ENCODE measurements around the gene RHD.
"Not testable (repeated sequence)": the region's sequence is repeated elsewhere in the genome, so short reads cannot be mapped to it uniquely, and the experiment has no call there.

Gene RHD

DNA sequence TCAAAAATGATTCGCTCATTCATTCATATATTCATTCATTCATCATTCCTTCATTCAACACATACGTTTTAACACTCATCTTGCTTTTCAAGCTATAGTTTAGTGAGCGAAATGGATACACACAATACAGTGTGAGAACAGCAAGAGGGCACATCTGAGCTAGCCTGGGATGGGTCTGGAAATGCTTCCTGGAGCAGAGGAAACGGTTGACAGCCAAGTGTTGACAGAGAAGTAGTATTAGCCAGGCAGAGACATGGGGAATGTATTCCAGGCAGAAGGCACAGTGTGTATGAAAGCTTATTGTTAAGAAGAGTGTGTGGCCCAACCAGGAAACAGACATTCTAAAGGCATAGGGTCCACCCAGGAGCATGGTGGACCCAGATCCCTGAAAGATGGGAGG is 32.6 kb downstream of the RHD start:
- not testable (repeated sequence) for DNase-seq (ENCODE audit: low read depth in 2 of 2, low spot score in 1 of 2)

DNA sequence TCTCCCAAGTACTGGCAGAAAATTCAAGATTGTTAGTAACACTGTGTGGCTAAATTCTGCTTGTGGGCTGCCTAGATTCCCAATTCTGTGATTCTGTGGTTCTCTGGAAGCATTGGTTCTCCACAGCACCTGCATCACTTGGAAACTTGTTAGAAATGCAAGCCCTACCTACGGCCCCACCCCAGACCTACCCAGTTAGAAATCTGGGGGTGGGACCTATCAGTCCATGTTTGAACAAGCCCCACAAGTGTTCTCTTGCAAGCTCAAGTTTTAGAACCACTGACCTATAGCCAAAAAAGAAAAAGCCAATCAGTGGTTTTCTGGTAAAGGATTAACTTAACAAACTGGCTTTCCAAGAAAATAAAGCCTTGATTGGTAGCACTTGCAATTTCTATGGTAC is 35.9 kb downstream of the RHD start:
- DNase-seq (ENCODE audit: low read depth in 2 of 2, low spot score in 1 of 2) = not testable (repeated sequence)

DNA sequence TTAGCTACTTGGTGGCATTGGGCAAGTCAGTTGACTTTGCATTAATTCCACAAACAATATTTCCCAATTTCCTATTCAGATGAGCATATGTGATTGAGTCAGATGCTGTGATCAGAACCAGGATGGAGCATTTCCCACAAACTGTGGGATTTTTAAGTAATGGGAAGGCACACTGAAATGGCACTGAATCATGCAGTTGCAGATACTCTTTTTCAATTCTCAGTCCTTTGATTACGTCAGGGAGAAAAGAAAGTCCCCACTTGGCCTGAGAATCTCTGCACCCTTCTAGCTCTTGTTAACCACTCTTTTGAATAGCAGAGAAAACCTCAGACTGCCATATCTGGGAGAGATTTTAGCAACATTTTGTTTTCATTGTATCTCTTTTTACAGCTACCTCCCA is 36.8 kb downstream of the RHD start:
- DNase-seq (ENCODE audit: low read depth in 2 of 2, low spot score in 1 of 2) = not testable (repeated sequence)

DNA sequence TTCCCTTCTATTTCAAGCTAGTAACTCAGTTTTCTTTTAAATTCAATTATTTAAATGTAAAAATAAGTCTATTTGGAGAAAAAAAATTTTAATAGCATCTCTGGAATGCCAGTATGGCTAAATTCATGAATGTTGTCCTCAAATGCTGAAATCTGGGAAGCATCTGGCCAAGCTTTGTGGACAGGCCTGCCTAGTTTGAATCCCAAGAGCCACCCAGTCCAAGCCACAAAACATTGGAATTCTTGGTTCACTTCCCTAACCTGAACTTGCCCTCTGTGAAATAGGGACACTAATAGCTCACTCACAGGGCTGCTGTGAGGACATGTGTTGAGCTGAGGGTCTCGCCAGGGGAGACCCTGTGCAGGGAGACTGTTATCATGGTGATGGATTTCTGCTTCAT is 37.2 kb downstream of the RHD start:
- not testable (repeated sequence) for DNase-seq (ENCODE audit: low read depth in 2 of 2, low spot score in 1 of 2)

DNA sequence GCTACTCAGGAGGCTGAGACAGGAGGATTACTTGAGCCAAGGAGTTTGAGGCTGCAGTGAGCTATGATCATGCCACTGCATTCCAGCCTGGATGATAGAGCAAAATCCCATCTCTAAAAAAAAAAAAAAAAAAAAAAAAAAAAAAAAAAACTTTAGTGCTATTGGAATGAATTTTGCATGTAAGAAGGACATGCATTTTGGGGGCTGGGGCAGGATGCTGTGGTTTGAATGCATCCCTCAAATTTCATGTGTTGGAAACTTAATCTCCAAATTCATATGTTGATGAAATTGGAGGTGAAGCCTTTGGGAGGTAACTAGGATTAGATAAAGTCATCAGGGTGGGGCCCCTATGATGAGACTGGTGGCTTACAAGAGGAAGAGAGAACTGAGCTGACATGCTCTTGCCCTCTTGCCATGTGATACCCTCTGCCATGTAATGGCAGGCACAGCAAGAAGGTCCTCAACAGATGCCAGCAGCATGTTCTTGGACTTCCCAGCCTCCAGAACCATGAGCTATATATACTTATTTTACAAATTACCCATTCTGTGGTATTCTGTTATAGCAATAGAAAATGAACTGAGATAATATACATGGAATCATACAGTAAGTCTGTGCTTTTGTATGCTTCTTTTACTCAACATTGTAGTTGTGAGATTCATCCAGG is 40.6 kb downstream of the RHD start:
- not testable (repeated sequence) for DNase-seq (ENCODE audit: low read depth in 2 of 2, low spot score in 1 of 2)

DNA sequence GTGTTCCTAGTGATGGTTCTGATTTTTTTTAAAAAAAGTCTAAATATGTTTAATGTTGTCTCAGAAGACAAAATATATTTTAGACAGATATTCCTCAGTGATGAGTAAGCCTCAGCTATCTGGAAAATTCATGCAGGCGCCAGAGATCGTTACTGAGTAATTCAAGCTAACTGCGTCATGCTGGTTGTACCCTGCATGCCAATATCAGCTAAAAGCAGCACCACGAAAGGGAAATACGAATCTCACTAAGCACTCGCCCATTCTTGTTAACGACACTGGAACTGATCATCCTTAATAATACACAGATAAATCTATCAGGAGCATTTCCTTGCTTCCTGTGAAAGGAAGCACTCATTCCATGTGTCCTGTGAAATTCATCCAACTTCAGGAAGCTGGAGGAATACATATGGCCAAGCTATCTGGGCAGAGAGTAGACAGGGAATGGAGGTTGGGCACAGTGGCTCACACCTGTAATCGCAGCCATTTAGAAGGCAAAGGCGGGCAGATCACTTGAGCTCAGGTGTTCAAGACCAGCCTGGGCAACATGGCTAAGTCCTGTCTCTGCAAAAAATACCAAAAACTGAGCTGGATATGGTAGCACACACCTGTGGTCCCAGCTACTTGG is 48.1 kb downstream of the RHD start:
- DNase-seq (ENCODE audit: low read depth in 2 of 2, low spot score in 1 of 2) = not testable (repeated sequence)

DNA sequence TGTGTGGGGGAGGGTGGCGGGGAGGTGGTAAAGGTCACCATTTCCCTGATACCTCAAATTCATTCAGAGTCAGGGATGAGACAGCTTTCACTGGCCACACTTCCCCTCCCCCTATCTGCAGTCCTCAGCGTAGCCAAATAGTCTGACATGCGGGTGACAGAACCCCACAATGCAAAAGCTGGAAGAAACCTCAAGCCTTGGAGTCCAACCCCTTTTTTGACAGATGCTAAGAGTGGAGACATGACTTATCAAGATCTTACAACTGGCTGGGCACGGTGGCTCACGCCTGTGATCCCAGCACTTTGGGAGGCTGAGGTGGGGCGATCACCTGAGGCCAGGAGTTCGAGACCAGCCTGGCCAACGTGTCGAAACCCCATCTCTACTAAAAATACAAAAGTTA is 49.8 kb downstream of the RHD start:
- not testable (repeated sequence) for DNase-seq (ENCODE audit: low read depth in 2 of 2, low spot score in 1 of 2)

DNA sequence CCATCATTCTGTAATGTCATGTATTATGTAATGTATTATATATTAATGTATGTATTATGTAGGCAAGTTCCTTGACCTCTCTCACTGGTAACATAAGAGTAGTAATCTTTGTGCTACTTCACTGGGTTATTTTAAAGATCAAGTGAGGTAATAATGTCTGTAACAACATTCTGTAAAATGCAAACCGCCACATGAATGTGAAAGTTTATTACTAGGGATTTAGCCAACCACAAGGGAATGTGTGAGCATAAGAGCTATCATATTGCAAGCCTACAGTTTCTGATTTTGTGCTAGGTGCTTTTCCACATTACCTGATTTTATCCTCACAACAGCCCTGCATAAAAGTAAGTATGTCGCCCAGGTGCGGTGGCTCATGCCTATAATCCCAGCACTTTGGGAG is 52.1 kb downstream of the RHD start:
- DNase-seq (ENCODE audit: low read depth in 2 of 2, low spot score in 1 of 2) = not testable (repeated sequence)

DNA sequence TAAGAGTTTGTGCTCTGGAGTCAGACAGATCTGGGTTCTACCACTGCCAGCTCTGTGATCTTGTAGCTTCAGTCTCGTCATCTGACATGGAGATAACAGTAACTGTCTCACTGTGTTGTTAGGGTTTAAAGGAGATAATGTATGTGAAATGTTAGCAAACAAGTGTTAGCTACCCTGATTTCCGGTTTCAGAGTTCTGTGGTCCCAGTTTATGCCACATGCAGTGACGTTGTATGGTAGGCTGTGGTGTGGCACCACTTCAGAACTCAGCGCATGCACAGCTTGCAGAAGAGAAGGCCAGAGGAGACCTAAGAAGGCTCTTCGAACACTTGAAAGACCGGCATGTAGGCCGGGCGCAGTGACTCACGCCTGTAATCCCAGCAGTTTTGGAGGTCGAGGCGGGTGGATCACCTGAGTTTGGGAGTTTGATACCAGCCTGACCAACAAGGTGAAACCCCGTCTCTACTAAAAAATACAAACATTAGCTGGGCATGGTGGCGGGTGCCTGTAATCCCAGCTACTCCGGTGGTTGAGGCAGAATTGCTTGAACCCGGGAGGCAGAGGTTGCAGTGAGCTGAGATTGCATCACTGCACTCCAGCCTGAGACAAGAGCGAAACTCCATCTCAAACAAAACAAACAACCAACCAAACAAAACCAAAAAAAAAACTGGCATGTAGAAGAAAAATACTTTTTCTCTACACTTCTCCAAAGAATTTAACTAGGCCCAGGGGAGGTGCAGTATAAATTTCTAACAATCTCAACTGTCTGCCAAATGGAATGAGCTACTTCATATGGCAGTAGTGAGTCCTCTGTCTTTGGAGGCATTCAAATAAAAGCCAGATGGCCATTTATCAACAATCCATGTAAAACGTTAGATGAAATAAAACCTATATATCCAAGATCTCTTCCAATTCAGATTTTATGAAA is 55.8 kb downstream of the RHD start:
- not testable (repeated sequence) for DNase-seq (ENCODE audit: low read depth in 2 of 2, low spot score in 1 of 2)

DNA sequence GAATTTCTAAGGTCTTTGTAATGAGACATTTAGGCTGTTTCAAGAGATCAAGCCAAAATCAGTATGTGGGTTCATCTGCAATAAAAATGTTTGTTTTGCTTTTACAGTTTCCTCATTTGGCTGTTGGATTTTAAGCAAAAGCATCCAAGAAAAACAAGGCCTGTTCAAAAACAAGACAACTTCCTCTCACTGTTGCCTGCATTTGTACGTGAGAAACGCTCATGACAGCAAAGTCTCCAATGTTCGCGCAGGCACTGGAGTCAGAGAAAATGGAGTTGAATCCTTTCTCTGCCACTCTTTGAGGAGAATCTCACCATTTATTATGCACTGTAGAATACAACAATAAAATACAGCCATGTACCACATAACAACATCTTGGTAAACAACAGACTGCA is 56.5 kb downstream of the RHD start:
- not testable (repeated sequence) for DNase-seq (ENCODE audit: low read depth in 2 of 2, low spot score in 1 of 2)

DNA sequence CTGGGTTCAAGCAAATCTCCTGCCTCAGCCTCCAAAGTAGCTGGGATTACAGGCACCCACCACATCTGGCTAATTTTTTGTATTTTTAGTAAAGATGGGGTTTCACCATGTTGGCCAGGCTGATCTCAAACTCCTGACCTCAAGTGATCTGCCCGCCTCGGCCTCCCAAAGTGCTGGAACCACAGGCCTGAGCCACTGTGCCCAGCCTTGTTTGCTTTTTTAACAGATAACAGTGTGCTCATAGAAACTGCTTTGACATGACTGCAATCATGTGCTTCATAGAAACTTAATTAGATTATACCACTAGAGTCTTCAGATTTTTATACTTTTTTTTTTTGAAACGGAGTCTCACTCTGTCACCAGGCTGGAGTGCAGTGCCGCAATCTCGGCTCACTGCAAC is 57.0 kb downstream of the RHD start:
- DNase-seq (ENCODE audit: low read depth in 2 of 2, low spot score in 1 of 2) = not testable (repeated sequence)

DNA sequence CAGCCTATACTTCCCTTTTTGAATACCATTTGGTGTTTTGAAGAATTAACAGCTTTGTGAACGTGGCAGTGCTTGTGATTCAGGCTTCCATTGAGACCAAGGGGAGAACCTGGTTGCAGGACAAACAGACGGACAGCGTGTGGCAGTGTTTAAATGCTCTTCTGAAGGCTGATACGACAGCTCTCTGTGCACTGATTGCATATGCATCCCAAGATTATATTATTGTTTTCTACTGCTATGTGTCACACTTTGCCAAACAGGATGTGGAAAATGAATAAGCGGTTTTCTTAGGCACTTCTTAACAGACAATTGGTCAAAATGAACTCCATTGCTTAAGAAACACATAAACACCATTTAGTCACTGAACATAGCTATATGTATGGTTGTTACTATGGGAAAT is 57.6 kb downstream of the RHD start:
- not testable (repeated sequence) for DNase-seq (ENCODE audit: low read depth in 2 of 2, low spot score in 1 of 2)

DNA sequence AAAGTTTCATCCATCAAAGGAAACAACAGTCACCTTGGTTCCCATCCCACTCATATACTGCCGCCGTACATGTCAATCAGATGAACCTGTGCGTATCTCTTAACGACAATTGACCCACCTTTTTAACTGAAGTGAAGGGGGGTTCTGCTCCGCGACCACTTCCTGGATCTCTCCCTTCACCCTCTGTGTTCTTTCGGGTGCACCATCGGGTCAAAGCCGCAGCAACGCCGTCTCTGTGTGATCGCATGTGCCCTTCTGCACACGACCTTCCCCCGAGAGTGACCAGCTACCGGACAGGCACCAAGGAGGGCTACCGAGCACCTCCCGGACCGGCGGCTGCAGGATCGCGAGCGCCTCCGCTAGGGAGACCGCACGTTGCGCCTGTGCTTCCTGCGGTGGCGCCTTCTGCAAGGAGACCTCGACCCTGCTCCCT is 64.6 kb downstream of the RHD start:
- not testable (repeated sequence) for DNase-seq (ENCODE audit: low read depth in 2 of 2, low spot score in 1 of 2)

DNA sequence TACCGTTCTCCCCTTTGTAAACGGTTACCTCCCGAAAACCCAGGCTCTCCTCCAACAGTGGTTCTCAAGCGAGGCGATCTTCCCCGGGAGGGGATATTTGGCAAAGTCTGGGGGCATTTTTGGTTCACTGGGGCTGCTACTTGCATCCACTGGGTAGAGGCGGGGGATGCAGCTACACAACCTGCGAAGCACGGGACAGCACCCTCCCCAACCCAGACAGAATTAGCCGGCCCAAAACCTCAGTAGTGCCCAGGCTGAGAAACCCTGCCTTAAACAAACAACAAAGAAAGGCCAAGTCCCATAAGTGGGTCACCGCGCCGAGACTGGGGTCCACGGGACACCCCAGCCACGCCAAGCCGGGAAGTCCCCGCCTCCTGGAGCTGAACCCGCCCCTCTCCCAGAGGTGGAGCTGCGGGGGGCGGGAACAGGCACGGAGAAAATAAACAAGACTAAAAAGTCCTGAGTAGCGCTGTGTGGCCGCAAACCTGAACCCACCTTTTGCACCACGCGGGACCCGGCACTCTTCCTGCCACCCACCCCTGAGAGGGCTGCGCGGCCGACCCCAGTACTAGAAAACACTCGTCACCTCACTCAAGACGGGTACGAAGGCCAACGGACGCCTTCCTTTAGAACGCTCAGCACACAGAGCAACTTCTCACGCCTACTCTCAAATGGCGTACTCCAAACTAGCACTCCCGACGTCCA is 65.3 kb downstream of the RHD start:
- DNase-seq (ENCODE audit: low read depth in 2 of 2, low spot score in 1 of 2) = not testable (repeated sequence)

DNA sequence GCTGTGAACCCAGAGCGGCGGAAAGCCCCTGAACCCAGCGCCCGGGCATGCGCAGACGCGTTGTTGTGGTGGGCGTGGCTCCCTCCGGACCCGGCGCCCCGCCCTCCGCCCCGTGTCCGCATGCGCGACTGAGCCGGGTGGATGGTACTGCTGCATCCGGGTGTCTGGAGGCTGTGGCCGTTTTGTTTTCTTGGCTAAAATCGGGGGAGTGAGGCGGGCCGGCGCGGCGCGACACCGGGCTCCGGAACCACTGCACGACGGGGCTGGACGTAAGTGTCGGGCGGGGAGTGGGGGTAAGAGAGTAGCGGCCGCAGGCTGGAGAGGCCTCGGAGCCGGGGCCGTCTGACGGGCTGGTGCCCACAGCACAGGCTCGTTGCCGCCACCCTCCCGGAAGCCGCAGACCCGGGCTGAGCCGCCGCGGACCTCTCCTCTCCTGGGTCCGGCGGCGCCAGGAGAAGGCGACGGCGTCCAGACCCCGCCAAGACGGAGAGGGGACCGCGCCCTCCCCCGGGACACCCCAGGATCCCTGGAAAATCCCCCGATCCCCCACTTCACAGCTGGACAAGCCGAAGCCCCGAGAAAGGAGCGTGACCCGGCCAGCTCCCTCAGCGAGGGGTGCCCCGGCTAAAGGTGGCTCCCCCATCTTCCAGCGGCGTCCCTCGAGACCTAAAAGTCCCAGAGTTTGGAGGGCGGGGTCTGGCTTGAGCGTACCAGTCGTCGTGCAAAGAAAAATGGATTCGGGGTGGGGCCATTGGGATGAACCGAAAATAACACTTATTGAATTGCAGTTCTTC is 66.1 kb downstream of the RHD start, which contains the start of gene TMEM50A:
TSS of gene TMEM50A (plus strand) at position 147 of the 794 bp plus-strand sequence. CDS start 2,153 bp downstream, outside the sequence.
- DNase-seq (ENCODE audit: low read depth in 2 of 2, low spot score in 1 of 2) = peak; percentile 77 to 82

DNA sequence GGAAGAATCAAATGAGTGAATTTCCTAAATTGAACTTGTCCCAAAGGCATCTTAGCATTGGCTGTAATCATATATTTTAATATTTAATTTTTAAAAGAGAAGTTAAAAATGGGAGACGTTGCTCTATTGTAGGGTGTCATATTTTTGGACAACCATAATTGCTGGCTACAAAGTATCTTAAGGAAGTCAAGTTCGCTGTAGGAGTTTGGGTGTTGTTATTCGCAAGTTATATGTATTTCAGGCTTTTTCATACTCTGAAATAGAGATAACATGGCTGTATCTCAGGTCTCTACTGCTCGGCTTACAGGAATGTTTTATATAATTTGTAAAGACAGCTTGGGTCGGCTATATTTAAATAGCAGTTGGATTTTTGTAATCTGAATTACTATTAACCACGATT is 66.7 kb downstream of the RHD start:
- DNase-seq (ENCODE audit: low read depth in 2 of 2, low spot score in 1 of 2) = no peak

DNA sequence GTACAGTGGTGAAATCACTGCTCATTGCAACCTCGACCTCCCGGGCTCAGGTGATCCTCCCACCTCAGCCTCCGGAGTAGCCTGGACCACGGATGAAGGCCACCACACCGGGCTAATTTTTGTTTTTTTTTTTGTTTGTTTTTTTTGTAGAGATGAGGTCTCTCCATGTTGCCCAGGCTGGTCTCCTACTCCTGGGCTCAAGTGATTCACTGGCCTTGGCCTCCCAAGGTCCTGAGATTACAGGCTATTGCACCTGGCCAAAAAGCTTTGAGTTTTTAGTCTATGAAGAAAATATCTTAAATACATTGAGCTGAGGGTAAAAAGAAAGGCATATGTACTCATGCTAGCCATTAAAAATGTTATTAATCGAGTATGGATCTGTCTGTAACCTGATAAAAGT is 69.4 kb downstream of the RHD start:
- no peak for DNase-seq (ENCODE audit: low read depth in 2 of 2, low spot score in 1 of 2)

DNA sequence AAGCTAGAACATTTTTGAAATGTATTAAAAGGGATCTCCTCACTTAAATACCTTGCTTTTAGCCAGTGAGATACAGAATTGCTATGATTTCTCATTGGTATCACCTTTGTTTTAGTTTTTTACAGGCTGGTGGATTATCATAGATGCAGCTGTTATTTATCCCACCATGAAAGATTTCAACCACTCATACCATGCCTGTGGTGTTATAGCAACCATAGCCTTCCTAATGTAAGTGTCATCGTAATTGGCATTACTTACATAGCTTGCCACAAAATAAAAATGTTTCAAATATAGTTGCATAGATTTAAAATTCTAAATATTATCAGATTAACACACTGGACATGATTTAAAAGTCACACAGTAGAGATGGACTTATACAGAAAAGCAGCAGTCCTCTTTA is 70.5 kb downstream of the RHD start:
- DNase-seq (ENCODE audit: low read depth in 2 of 2, low spot score in 1 of 2) = no peak

DNA sequence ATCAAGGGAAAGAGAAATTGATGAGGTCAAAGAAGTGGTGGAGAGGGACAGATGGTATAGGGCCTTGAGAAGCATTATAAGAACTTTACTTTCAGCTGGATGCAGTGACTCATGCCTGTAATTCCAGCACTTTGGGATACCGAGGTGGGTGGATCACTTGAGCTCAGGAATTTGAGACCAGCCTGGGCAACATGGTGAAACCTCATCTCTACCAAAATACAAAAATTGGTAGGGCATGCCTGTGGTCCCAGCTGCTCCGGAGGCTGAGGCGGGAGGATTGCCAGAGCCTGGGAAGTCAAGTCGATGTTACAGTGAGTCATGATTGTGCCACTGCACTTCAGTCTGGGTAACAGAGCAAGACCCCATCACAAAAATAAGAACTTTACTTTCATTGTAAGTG is 71.6 kb downstream of the RHD start:
- no peak for DNase-seq (ENCODE audit: low read depth in 2 of 2, low spot score in 1 of 2)

DNA sequence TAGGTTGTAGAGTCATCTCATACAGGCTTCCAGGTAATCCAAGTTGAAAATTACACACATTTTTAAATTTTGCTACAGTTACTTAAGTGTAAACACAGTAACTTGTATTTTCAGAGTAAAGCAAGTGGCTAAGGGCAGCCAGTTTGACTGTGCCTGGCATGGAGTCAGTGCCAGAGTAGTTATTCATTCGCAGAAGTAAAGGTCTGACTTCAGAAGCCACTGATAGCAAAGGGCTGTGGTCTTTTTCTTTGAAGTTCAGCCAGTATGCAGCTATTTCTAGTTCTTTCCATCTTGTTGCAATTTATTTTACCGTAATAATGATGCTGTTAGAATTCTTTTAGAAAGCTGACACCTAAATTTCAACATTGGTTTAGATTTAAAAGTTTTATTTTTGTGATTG is 75.2 kb downstream of the RHD start:
- no peak for DNase-seq (ENCODE audit: low read depth in 2 of 2, low spot score in 1 of 2)

All from stimulated activated CD8-positive, alpha-beta memory T cell treated with anti-CD3 and anti-CD28 coated beads, Interleukin-4, amount 100 ng/mL, for 4 hours (primary cell).